Left ventricle myocardium inferior (tissue), 1 donor: Measurements from ENCODE around the gene HELT. TPM values are rescaled to one million over a fixed set of nuclear protein-coding genes. Genes with fewer than 3 reads are reported as not detected.

ENCODE experiments used
- DNase-seq: peaks from one replicate; pipeline ENCODE4 v3.0.0-alpha.2; 2020
- H3K27ac ChIP-seq: fragments of 200-600 bp; replicated peaks from 2 replicates; pipeline ENCODE4 v1.8.0; 2021
- H3K27me3 ChIP-seq: fragments of 200-600 bp; 2 replicates; pipeline ENCODE4 v1.8.0; 2021; ENCODE audit warnings: low read depth
- H3K36me3 ChIP-seq: fragments of 200-600 bp; 2 replicates; pipeline ENCODE4 v1.8.0; 2021
- H3K4me1 ChIP-seq: fragments of 200-600 bp; 2 replicates; pipeline ENCODE4 v1.8.0; 2021
- H3K4me3 ChIP-seq: fragments of 200-600 bp; 2 replicates; pipeline ENCODE4 v1.8.0; 2021; ENCODE audit warnings: mild to moderate bottlenecking, moderate library complexity
- H3K9me3 ChIP-seq: fragments of 200-600 bp; replicated peaks from 2 replicates; pipeline ENCODE4 v1.8.0; 2021
- CTCF ChIP-seq: fragments of 200-600 bp; IDR thresholded peaks from 2 replicates; pipeline ENCODE4 v1.8.0; 2021; ENCODE audit warnings: antibody characterized with exemption, mild to moderate bottlenecking, borderline replicate concordance
- intact Hi-C: fragments of 100-400 bp; cut with micrococcal nuclease; formaldehyde crosslinking; loops from one replicate; pipeline ENCODE4 v1.11.0; 2022
- total RNA-seq: library from RNA; stranded (reverse); fragmentation: NEBNext Ultra II Directional; extraction: Animal tissue kit (Norgen Biotek cat#: 25700); gene quantifications from one replicate; pipeline ENCODE4 v1.2.1, GENCODE V29; 2021
- donor health status: DM: no; HTN: yes; CAD: no; lungs with severe emphysema.

The HELT gene
- total RNA-seq, 1 donor from 2014 or later = not detected

GRCh38 chr4:185016946-185017758 lies 1.1 kb upstream of the HELT start:
- intact Hi-C loops = no loop called here
- H3K36me3 ChIP-seq = no peaks in the 10 kb centered on the region
- H3K4me3 ChIP-seq = peak overlapping the region; percentile 29
- no peak for TF ChIP-seq CTCF
- H3K4me1 ChIP-seq = peaks cover 54% of the 10 kb centered on the region
- DNase-seq = no peak
- peaks cover 100% of the 10 kb centered on the region for H3K27me3 ChIP-seq
- no peaks in the 10 kb centered on the region for H3K9me3 ChIP-seq
- H3K27ac ChIP-seq = no peak overlapping the region

GRCh38 chr4:185018834-185019455 lies 655 bp downstream of the HELT start:
- peak overlapping the region; percentile 49 for H3K4me3 ChIP-seq
- no peak overlapping the region for H3K27ac ChIP-seq
- no peak for TF ChIP-seq CTCF
- H3K9me3 ChIP-seq = no peaks in the 10 kb centered on the region
- DNase-seq = no peak
- intact Hi-C loops = no loop called here
- H3K36me3 ChIP-seq = no peaks in the 10 kb centered on the region
- H3K4me1 ChIP-seq = peaks cover 54% of the 10 kb centered on the region
- H3K27me3 ChIP-seq = peaks cover 99% of the 10 kb centered on the region

DNA sequence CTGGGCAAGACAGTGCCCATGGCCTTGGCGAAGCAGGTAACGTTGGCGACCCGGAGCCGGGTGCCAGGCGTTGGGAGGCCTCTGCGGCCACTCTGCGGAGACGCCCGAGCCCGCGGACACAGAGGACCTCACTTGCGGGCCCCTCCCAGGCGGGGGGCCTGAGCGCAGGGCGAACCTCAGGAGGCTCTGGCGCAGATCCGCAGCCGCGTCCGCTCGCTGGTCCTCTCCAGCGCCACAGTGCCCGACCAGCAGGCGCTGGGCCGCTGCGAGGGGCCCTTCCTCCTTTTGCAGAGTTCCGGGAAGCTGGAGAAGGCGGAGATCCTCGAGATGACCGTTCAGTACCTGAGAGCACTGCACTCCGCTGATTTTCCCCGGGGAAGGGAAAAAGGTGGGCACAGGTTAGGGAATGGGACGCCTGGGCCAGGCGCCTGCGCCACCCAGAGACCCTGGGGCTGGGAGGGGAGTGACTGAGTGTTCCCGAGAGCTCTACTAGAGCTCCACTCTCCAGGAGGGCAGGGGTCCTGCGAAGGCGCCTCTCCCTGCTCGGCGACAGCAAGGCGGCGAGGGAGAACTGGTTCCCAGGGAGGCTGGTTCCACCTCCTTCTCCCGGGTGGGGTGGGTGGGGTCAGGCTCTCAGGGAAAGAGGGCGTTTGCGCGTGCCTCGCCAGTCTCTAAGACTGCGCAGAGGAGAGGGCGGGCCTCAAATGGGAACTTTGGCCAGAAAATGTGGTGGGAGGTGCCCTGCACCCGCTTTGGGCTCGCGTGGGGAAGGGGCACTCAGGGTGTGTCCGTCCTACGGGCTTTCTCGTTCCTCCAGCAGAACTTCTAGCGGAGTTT lies 1.4 kb downstream of the HELT start:
- Histone ChIP-seq H3K36me3 (no peaks in the 10 kb centered on the region), H3K4me1 (peaks cover 54% of the 10 kb centered on the region), H3K9me3 (no peaks in the 10 kb centered on the region), H3K27me3 (peaks cover 99% of the 10 kb centered on the region), H3K27ac (no peak overlapping the region), H3K4me3 (peak overlapping the region; percentile 49)
- intact Hi-C loops = no loop called here
- no peak for TF ChIP-seq CTCF
- DNase-seq = no peak

GRCh38 chr4:185020293-185020808 lies 2.1 kb downstream of the HELT start:
- intact Hi-C loops = no loop called here
- no peak for TF ChIP-seq CTCF
- Histone ChIP-seq H3K27ac (no peak overlapping the region), H3K36me3 (no peaks in the 10 kb centered on the region), H3K9me3 (no peaks in the 10 kb centered on the region), H3K27me3 (peaks cover 99% of the 10 kb centered on the region), H3K4me3 (peak overlapping the region; percentile 49), H3K4me1 (peaks cover 54% of the 10 kb centered on the region)
- DNase-seq = no peak

DNA sequence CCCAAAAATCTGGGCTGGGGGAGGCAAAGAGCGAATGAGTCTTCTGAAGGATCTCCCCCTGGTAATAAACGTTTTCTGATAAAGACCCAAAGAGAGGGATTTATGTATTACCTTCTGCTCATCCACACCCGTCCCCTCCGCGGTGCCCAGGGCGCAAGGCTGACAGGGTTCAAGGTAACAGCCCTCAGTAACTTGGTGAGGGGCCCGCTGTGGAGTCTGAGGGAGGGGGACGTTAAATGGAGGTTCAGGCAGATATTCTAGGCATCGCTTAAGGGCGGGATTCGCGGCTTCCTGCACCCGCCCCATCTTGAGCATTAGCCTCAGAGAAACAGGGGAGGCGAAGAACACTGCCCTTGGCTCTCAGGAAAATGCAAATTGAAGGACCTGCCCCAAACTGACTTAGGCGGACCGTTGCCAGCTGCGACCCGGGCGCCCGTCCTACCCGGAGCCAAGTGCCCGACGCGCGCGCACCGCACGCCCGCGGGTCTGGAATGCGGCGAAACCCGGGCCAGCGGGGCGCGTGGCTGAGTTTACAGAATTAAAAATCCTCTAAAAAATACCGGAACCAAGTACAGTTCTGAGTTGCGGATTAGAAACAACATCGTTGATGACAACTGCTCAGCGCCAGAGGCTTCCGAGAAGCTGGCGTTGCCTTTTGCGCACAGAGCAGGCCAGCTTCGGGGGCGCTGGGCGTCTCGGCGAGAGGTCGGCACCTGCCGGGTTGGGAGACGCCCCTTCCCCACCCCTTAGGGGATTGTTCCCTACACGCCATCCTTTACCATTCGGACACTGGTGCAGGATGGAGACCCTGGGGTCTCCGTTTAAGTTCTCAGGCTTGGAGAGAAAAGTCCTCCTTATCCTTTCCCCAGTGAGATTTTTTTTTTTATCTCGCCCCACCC lies 2.8 kb downstream of the HELT start:
- intact Hi-C loops = no loop called here
- H3K27ac ChIP-seq = no peak overlapping the region
- no peak for DNase-seq
- H3K9me3 ChIP-seq = no peaks in the 10 kb centered on the region
- no peaks in the 10 kb centered on the region for H3K36me3 ChIP-seq
- peak overlapping the region; percentile 49 for H3K4me3 ChIP-seq
- TF ChIP-seq CTCF = no peak
- peaks cover 99% of the 10 kb centered on the region for H3K27me3 ChIP-seq
- H3K4me1 ChIP-seq = peaks cover 50% of the 10 kb centered on the region
